Fibroblast of mammary gland (primary cell): ENCODE measurements around the gene SIVA1.
A peak's percentile ranks its signal among the peaks of the same experiment; 100 is the strongest.

Experiments
- DNase-seq: peaks from one replicate; pipeline ENCODE4 v3.0.0-alpha.2; 2010; ENCODE audit warnings: low read depth
- H3K4me3 ChIP-seq: 2 replicates; pipeline ENCODE4 v1.5.1; 2011; ENCODE audit warnings: low read depth, mild to moderate bottlenecking, low read length, moderate library complexity; ENCODE audit not compliant: control insufficient read depth
- CTCF ChIP-seq: conservative IDR thresholded peaks from 2 replicates; pipeline ENCODE4 v1.5.1; 2011; ENCODE audit warnings: low read depth, low read length, inconsistent platforms; ENCODE audit not compliant: control insufficient read depth, insufficient read depth

The SIVA1 gene

GRCh38 chr14:104731320-104732294 is 21.3 kb upstream of the SIVA1 start:
- no peak overlapping the region for H3K4me3 ChIP-seq
- no peak for DNase-seq
- TF ChIP-seq CTCF: peak; percentile 30

GRCh38 chr14:104732355-104732804 is 20.6 kb upstream of the SIVA1 start:
- H3K4me3 ChIP-seq: no peak overlapping the region
- no peak for TF ChIP-seq CTCF
- no peak for DNase-seq

DNA sequence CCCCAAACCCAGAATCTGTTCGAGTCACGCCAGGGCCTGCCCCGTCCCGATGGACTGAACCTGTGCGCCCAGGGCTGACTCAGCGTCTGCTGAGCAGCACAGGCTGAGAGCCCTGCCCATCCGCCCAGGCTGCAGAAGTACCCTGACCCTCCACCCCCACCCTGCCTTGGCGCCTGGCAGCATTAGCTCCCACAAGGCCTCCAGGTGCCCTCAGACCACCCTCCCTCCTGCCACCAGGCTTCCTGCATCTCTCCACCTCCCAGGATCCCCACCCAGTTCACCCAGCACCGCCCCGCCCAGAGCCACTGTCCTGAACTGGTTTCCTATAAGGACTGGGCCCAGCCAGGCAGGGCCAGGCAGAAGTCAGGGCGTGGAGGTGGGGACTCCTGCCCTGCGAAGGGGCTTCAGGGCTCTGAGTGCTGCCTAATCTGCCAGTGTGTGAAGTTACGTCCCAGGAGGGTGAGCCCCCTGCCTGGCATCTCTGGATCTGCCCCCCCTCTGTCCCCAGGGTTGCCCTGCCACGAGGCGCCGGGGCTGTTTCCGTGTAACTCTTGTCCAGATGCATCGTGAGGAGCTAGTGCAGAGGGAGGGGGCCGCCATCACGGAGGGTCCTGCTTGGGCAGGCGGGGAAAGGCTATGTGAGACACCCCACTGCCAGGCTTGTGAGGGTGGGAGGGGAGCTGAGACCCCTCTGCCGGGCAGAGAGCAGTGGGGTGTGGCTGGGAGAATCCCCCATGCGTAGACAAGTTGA is 19.8 kb upstream of the SIVA1 start:
- no peak for DNase-seq
- no peak overlapping the region for H3K4me3 ChIP-seq
- TF ChIP-seq CTCF: no peak

DNA sequence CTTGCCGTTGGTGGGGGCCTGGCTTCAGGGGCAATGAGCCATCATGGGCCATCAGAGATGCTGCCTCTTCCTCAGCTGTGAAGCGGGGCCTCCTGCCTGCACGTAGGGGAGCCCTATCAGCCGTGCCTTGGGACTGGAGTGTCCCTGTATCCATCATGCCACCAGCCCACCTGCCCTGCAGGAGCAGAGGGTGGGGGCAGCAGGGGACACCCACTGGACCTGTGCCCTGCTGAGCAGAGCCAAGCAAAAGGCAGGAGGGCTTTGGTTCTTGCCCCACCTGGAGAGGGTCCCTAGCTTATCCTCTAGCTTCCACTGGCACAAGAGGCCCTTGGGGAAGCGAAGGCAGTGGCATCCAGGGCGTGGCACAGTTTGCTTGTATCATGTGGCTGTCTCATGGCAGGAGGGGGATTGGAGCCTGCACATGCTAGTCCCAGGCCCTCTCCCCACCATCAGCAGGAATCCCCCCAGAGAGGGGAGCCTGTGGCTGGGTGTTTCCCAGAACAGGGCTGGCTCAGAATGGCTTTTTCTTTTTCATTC is 18.8 kb upstream of the SIVA1 start:
- DNase-seq: no peak
- no peak for TF ChIP-seq CTCF

DNA sequence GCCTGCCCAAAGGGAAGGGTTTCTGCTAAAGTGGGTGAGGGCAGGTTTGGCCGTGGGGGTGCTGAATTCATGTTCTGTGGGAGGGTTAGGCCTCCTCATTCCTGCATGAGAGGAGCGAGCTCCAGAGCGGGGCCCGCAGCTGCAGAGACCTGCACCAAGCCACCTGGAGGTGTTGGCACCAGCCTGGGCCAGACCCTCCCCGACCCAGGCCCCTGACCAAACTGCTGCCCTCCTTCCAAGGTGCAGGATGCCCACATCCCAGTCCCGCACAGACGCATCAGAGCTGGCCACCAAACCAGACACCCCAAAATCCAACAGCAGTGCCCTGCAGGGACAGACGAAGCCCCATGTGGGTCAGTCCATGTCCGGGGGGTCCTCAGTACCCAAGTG is 18.4 kb upstream of the SIVA1 start:
- H3K4me3 ChIP-seq: no peak overlapping the region
- no peak for TF ChIP-seq CTCF
- no peak for DNase-seq

More for the DNA sequence above, 18.8 kb upstream of the SIVA1 start:
- no peak overlapping the region for H3K4me3 ChIP-seq

GRCh38 chr14:104734991-104735779 is 17.8 kb upstream of the SIVA1 start:
- no peak for DNase-seq
- no peak for TF ChIP-seq CTCF
- H3K4me3 ChIP-seq: no peak overlapping the region
